Ascending aorta (tissue), 2 donors: Measurements from ENCODE around the gene ARID3A. TPM values are rescaled to one million over a fixed set of nuclear protein-coding genes. Genes with fewer than 3 reads are reported as not detected.

ENCODE experiments used
- DNase-seq, 2 donors: peaks; one replicate each; pipeline ENCODE4 v3.0.0-alpha.2; 2019; ENCODE audit warnings: low spot score in 2 of 2
- H3K27ac ChIP-seq, 2 donors: fragments of 200-600 bp; sonication (generic); one replicate each; pipeline ENCODE4 v1.5.1; 2016 to 2017; ENCODE audit warnings: mild to moderate bottlenecking in 1 of 2
- H3K27me3 ChIP-seq: fragments of 200-600 bp; sonication (generic); one replicate; pipeline ENCODE4 v1.5.1; 2017
- H3K36me3 ChIP-seq, 2 donors: fragments of 200-600 bp; sonication (generic); one replicate each; pipeline ENCODE4 v1.5.1; 2016
- H3K4me1 ChIP-seq, 2 donors: fragments of 200-600 bp; sonication (generic); one replicate each; pipeline ENCODE4 v1.5.1; 2016 to 2017; ENCODE audit warnings: mild to moderate bottlenecking in 1 of 2
- H3K4me3 ChIP-seq, 2 donors: fragments of 200-600 bp; sonication (generic); one replicate each; pipeline ENCODE4 v1.5.1; 2016 to 2017; ENCODE audit warnings: mild to moderate bottlenecking in 1 of 2
- H3K9me3 ChIP-seq, 2 donors: fragments of 200-600 bp; sonication (generic); one replicate each; pipeline ENCODE4 v1.5.1; 2016
- CTCF ChIP-seq, 3 experiments: fragments of 200-600 bp in 2 of 3; fragments of 450-650 bp in 1 of 3; sonication (generic) in 2 of 3; IDR thresholded peaks; one replicate each; pipeline ENCODE4 v1.5.1; 2016 to 2019; ENCODE audit warnings: antibody characterized with exemption in 3 of 3, mild to moderate bottlenecking in 1 of 3, moderate library complexity in 1 of 3
- intact Hi-C: fragments of 100-400 bp; cut with DNase I; formaldehyde crosslinking; loops from one replicate; pipeline ENCODE4 v1.15.1; 2023
- total RNA-seq: library from RNA; depleted of rRNA; stranded (reverse); fragments of >200 nt; gene quantifications from one replicate; pipeline ENCODE4 v1.1.0, GENCODE V29; 2016

Gene ARID3A
- total RNA-seq, 1 donor from 2014 or later, result 55.3 TPM

- no peaks in the 10 kb centered on the region for H3K36me3 ChIP-seq
- peaks cover 6 to 19% of the 10 kb centered on the region in 2 donors for H3K4me1 ChIP-seq
- peak in 1 of 2 donors; percentile 86 for DNase-seq
- intact Hi-C loops, result loop anchor here (1.0 to 5.0 kb wide), 2 partner anchors 20 to 116 kb away; partner anchors contain the start of genes MED16, PTBP1 and RNU6-9
- no peaks in the 10 kb centered on the region for H3K9me3 ChIP-seq
- peak within 1 kb of the TSS; percentile 84 to 91 for H3K27ac ChIP-seq
- peak within 1 kb of the TSS; percentile 93 to 95 for H3K4me3 ChIP-seq
- H3K27me3 ChIP-seq, result peaks cover 15% of the 10 kb centered on the region
- no peak for TF ChIP-seq CTCF (IDR thresholded peaks at IDR 0.05)
Observed at GRCh38 chr19:913080-913748, 12.6 kb upstream of the ARID3A start, which contains the start of gene R3HDM4. Gene R3HDM4 (minus strand): TSS chr19:913219. CDS start chr19:913157, 62 bp downstream.

- no peak for TF ChIP-seq CTCF (IDR thresholded peaks at IDR 0.05)
- H3K27me3 ChIP-seq, result peaks cover 17% of the 10 kb centered on the region
- intact Hi-C loops, result no loop called here
- H3K36me3 ChIP-seq, result no peaks in the 10 kb centered on the region
- peak overlapping the region; percentile 43 to 59 for H3K4me3 ChIP-seq
- DNase-seq, result no peak
- H3K4me1 ChIP-seq, result peaks cover 10 to 39% of the 10 kb centered on the region in 2 donors
- H3K9me3 ChIP-seq, result no peaks in the 10 kb centered on the region
- no peak overlapping the region for H3K27ac ChIP-seq
Observed at GRCh38 chr19:916645-917322, 9.1 kb upstream of the ARID3A start.

- peak within 1 kb of the TSS; percentile 43 to 59 for H3K4me3 ChIP-seq
- intact Hi-C loops, result no loop called here
Observed at GRCh38 chr19:917323-918151, 8.3 kb upstream of the ARID3A start, which contains the start of gene KISS1R. Gene KISS1R (plus strand): TSS chr19:917333. CDS start chr19:917503, 170 bp downstream.

GRCh38 chr19:918152-918437 is 7.7 kb upstream of the ARID3A start:
- Histone ChIP-seq H3K27ac (no peak overlapping the region), H3K4me3 (peak overlapping the region; percentile 43 to 59), H3K27me3 (peaks cover 17% of the 10 kb centered on the region), H3K4me1 (peaks cover 10 to 39% of the 10 kb centered on the region in 2 donors), H3K36me3 (no peaks in the 10 kb centered on the region), H3K9me3 (no peaks in the 10 kb centered on the region)
- intact Hi-C loops, result no loop called here
- DNase-seq, result no peak
- no peak for TF ChIP-seq CTCF (IDR thresholded peaks at IDR 0.05)

More at GRCh38 chr19:917323-918151, 8.3 kb upstream of the ARID3A start, which contains the start of gene KISS1R:
- Histone ChIP-seq H3K9me3 (no peaks in the 10 kb centered on the region), H3K27ac (no peak within 1 kb of the TSS), H3K36me3 (no peaks in the 10 kb centered on the region), H3K4me1 (peaks cover 10 to 39% of the 10 kb centered on the region in 2 donors), H3K27me3 (peaks cover 17% of the 10 kb centered on the region)
- TF ChIP-seq CTCF (IDR thresholded peaks at IDR 0.05), result peak; percentile 21 to 54 (median 35)
- DNase-seq, result peak in 1 of 2 donors; percentile 75

- intact Hi-C loops, result no loop called here
Observed at GRCh38 chr19:918481-919198, 7.2 kb upstream of the ARID3A start.

More at GRCh38 chr19:918481-919198, 7.2 kb upstream of the ARID3A start:
- no peaks in the 10 kb centered on the region for H3K9me3 ChIP-seq
- peak overlapping the region in 1 of 2 donors; percentile 16 for H3K4me3 ChIP-seq
- DNase-seq, result no peak
- no peak for TF ChIP-seq CTCF (IDR thresholded peaks at IDR 0.05)
- H3K27me3 ChIP-seq, result peaks cover 17% of the 10 kb centered on the region
- no peaks in the 10 kb centered on the region for H3K36me3 ChIP-seq
- H3K27ac ChIP-seq, result no peak overlapping the region
- H3K4me1 ChIP-seq, result peaks cover 10 to 37% of the 10 kb centered on the region in 2 donors
